Measurements from ENCODE around the gene TMEM132C.

TMEM132C gene

GRCh38 chr12:128288896-128289295 is 21.9 kb downstream of the TMEM132C start:
- no peak for DNase-seq

GRCh38 chr12:128290938-128291337 is 24.0 kb downstream of the TMEM132C start:
- no peak for DNase-seq

- no peak for DNase-seq
These were observed 31.2 kb downstream of the TMEM132C start for GRCh38 chr12:128298091-128298748.

GRCh38 chr12:128305336-128305892 is 38.4 kb downstream of the TMEM132C start:
- DNase-seq = no peak

GRCh38 chr12:128307791-128308190 is 40.8 kb downstream of the TMEM132C start:
- DNase-seq = no peak

- DNase-seq = no peak
These were observed 45.7 kb downstream of the TMEM132C start for GRCh38 chr12:128312661-128313060.

- no peak for DNase-seq
These were observed 47.0 kb downstream of the TMEM132C start for GRCh38 chr12:128313931-128314330.

GRCh38 chr12:128314611-128315010 is 47.6 kb downstream of the TMEM132C start:
- DNase-seq = no peak

- no peak for DNase-seq
These were observed 49.1 kb downstream of the TMEM132C start for GRCh38 chr12:128316078-128316477.

GRCh38 chr12:128316973-128317526 is 50.1 kb downstream of the TMEM132C start:
- DNase-seq = no peak

- no peak for DNase-seq
These were observed 51.4 kb downstream of the TMEM132C start for GRCh38 chr12:128318341-128318740.

- DNase-seq = no peak
These were observed 52.0 kb downstream of the TMEM132C start for GRCh38 chr12:128318946-128319345.

- no peak for DNase-seq
These were observed 55.4 kb downstream of the TMEM132C start for GRCh38 chr12:128322341-128322740.

- no peak for DNase-seq
These were observed 56.4 kb downstream of the TMEM132C start for GRCh38 chr12:128323145-128323920.

GRCh38 chr12:128325646-128326045 is 58.7 kb downstream of the TMEM132C start:
- DNase-seq = no peak

- DNase-seq = no peak
These were observed 59.4 kb downstream of the TMEM132C start for GRCh38 chr12:128326406-128326805.

GRCh38 chr12:128328961-128329360 is 62.0 kb downstream of the TMEM132C start:
- DNase-seq = no peak

GRCh38 chr12:128336204-128337070 is 69.5 kb downstream of the TMEM132C start:
- no peak for DNase-seq

GRCh38 chr12:128337071-128337345 is 70.0 kb downstream of the TMEM132C start:
- no peak for DNase-seq

- DNase-seq = no peak
These were observed 70.6 kb downstream of the TMEM132C start for GRCh38 chr12:128337431-128338170.

- DNase-seq = no peak
These were observed 71.6 kb downstream of the TMEM132C start for GRCh38 chr12:128338386-128339125.
